Activated CD4-positive, alpha-beta T cell treated with anti-CD3 and anti-CD28 coated beads, Interleukin-2, Interleukin-6, amounts not matched to agents 100 ng/mL and 50 ng/mL, durations not matched to agents 16 hours and 8 hours (primary cell): ENCODE measurements around the gene TCEAL8.

ENCODE experiments used
- DNase-seq: peaks from one replicate; pipeline ENCODE4 v3.0.0-alpha.2; 2020

TCEAL8 gene

DNA sequence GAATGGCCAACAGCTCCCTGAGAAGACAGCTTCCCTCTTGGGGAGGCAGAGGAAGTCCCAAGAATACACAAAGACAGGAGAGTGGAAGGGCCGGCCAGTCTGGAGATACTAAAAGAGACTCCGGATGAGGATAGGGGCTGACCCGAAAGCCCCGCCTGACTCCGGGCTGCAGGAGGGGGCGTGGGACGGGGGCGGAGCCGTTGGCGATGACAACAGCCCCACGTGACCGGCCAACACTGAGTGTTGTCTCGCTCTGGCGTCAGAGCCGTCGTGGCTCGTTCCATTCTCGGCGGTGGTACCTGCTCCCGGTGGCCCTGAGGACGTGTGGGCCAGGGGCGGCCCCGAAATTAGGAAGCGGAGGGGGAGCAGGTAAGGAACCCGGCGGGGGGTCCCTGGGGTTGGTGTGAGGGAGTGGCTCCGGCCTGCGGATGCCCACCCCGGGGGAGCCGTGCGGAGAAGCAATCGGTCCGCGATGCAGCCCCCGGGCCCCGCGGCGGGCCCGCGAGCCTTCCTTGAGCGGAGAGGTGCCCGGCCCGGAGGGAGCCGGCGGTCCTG, 40.0 kb downstream of the TCEAL8 start, which contains the start of gene BEX4:
TSS of gene BEX4 (plus strand) at position 239 of the 555 bp plus-strand sequence. CDS start 1,046 bp downstream, outside the sequence.
- DNase-seq, result peak; percentile 75

DNA sequence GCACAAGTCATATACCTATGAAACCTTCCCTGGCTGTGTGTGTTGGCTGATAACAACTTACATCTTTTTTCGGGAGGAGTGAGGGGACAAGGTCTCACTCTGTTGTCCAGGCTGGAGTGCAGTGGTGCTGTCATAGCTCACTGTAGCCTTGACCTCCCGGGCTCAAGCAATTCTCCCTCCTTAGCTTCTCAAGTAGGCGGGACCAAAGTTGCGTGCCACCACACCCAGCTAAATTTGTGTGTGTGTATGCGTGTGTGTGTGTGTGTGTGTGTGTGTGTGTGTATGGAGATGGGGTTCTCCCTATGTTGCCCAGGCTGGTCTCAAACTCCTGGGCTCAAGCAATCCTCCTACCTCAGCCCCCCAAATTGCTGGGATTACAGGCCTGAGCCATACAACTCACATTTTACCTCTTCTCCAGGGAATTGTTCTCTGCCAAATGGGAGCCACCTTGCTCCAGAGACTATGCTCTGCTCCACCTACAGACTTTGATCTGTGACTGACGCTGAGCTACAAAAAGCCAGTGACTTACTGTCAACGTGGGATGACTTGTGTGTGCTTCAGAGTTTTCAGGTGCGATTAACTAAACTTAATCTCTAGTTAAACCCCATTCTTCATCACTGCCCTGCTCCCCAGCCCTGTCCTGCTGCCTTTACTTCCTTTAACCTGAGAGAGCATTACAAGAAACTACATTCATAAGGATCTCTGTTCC, 42.1 kb downstream of the TCEAL8 start:
- DNase-seq, result no peak

DNA sequence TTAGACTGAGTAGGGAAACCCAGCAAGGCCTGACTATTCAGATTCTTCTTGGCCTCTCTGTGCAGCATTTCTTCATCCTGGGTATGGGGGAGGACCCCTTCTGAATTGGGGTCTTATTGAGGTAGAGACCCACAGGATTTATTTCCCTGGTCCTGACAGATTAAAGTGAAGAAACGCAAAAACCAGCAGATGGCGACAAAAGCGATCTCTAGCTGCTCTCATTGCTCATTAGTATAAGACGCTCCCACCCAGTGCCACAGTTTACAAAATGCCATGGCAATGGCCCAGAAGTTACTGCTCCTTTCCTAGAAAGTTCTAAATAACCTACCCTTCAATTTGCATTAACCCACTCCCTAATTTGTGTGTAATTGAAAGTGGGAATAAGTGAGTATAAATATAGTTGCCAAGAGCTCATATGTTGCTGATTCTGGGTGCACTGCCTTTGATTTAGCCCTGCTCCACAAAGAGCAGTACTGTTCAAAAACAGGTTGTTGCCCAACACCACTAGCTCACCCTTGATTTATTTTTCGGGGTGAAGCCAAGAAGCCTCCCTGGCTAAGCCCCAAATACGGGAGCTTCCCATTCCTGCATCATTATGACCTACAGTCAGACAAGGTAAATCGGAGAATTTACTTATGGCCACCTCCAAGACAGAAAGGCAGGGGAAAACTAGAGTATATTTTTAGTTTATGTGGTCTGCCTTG, 43.8 kb downstream of the TCEAL8 start:
- DNase-seq, result peak; percentile 45

DNA sequence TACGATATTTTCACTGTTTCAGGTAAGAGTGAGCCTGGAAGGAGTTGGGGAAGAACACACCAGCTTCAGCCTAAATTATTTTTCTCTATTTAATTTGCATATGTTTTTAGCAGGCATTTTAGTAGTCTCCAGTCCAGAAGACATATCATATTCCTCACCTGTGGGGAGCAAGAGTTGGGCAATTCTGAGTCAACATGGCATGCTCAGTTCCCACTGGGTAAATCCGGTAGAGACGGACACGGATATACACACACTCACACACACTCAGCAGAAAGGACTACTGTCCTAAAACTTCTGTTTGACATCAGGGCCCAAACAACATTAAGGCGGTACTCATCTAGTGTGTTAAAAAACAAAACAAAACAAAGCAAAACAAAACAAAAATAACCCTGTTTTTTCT, 44.9 kb downstream of the TCEAL8 start:
- DNase-seq, result no peak
